AG04450 (cell line): ENCODE results near the gene LOC128125822. TPM values are rescaled to one million over a fixed set of nuclear protein-coding genes. Genes with fewer than 3 reads are reported as not detected.

Experiments
- CTCF ChIA-PET: fragments of 300-600, 350-600 bp; formaldehyde crosslinking; extraction: SDS; loops from one replicate; lab custom pipeline; 2022; ENCODE audit warnings: antibody characterized with exemption, inconsistent platforms; lab: Charles Lee
- POLR2A ChIA-PET: fragments of 350-600 bp; formaldehyde crosslinking; extraction: SDS; loops from one replicate; lab custom pipeline; 2021; ENCODE audit warnings: antibody characterized with exemption, inconsistent platforms; lab: Yijun Ruan, JAX
- DNase-seq: peaks from one replicate; pipeline ENCODE4 v3.0.0-alpha.2; 2011; ENCODE audit warnings: low read depth, low spot score
- H3K27ac ChIP-seq: one replicate; pipeline ENCODE4 v1.5.1; 2012; ENCODE audit warnings: low read depth, low read length, control low read depth
- H3K27me3 ChIP-seq: one replicate; pipeline ENCODE4 v1.6.0; 2012; ENCODE audit warnings: low read length; ENCODE audit not compliant: control insufficient read depth, insufficient read depth
- H3K4me3 ChIP-seq: 2 replicates; pipeline ENCODE4 v1.5.1; 2011; ENCODE audit warnings: mild to moderate bottlenecking, low read depth, low read length, control low read depth
- H3K9me3 ChIP-seq: 2 replicates; pipeline ENCODE4 v1.5.1; 2012; ENCODE audit warnings: low read length; ENCODE audit not compliant: control insufficient read depth, insufficient read depth
- polyA plus RNA-seq: library from polyadenylated mRNA; depleted of rRNA; stranded (reverse); fragments of >200 nt; gene quantifications from 2 replicates; pipeline ENCODE4 v1.2.3, GENCODE V29; 2011; rRNA removed
- small RNA-seq: library from RNA; depleted of rRNA; stranded (forward); fragments of <200 nt; gene quantifications from one replicate; pipeline ENCODE3, GENCODE V24; 2012; ENCODE audit warnings: low read depth; ENCODE audit not compliant: insufficient read length
- TF ChIP-seq, protein P1 (sequence below): IDR thresholded peaks from 2 replicates; pipeline ENCODE4 v1.5.1; 2011; ENCODE audit warnings: low read depth, low read length, control low read depth, inconsistent platforms

Gene LOC128125822

DNA sequence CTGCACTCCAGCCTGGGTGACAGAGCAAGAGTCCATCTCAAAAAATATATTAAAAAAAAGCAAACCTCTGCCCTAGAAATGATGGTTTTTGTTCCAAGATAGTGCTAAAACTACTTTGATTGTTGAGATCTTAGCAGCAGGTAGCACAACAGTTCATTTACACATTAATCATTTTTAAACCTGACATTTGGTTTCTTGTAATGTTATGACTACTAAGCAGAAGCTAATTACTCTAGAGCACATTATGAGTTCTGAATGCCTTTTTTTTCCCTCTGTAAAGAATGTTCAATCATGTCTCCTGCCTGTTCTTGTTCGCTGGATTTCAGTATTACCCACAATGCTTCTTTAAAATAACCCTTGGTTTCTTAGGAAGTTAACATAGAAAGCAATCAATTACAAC is 38.7 kb downstream of the LOC128125822 start:
- H3K9me3 ChIP-seq = no peaks in the 10 kb centered on the region
- no peak overlapping the region for H3K27ac ChIP-seq
- DNase-seq = no peak
- TF ChIP-seq, protein P1, sequence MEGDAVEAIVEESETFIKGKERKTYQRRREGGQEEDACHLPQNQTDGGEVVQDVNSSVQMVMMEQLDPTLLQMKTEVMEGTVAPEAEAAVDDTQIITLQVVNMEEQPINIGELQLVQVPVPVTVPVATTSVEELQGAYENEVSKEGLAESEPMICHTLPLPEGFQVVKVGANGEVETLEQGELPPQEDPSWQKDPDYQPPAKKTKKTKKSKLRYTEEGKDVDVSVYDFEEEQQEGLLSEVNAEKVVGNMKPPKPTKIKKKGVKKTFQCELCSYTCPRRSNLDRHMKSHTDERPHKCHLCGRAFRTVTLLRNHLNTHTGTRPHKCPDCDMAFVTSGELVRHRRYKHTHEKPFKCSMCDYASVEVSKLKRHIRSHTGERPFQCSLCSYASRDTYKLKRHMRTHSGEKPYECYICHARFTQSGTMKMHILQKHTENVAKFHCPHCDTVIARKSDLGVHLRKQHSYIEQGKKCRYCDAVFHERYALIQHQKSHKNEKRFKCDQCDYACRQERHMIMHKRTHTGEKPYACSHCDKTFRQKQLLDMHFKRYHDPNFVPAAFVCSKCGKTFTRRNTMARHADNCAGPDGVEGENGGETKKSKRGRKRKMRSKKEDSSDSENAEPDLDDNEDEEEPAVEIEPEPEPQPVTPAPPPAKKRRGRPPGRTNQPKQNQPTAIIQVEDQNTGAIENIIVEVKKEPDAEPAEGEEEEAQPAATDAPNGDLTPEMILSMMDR = no peak
- H3K4me3 ChIP-seq = no peak overlapping the region
- H3K27me3 ChIP-seq = peaks cover 2% of the 10 kb centered on the region
- CTCF ChIA-PET = interaction anchor here (8.7 kb wide), 1 partner anchor 13 kb away, joined by 64 read pairs; no protein-coding TSS in a partner anchor
- POLR2A ChIA-PET = no interaction called here

DNA sequence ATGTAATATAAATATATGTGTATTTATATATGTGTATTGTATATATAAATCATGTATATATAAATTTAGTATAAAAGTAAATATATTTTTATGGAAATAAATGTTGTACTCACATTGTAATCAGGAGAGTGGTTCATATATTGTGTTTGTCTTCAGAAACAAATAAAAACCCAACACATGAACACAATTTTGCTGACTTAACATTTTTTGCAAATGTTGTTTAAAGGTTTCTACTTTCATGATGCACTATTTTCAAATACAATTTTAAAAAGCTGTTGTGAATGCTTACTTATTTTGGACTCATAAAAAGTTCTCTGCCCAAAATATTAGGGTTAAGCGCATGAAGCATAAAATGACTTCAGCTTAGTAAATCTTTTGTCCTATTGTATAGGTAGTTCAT is 39.3 kb downstream of the LOC128125822 start:
- no peak for DNase-seq
- H3K27me3 ChIP-seq = peaks cover 2% of the 10 kb centered on the region
- no peak overlapping the region for H3K4me3 ChIP-seq
- TF ChIP-seq, protein P1 = no peak
- no peaks in the 10 kb centered on the region for H3K9me3 ChIP-seq
- no peak overlapping the region for H3K27ac ChIP-seq
- ChIA-PET CTCF (interaction anchor here (0.6 to 8.7 kb wide), 2 partner anchors 14 to 38 kb away, joined by 3 to 64 read pairs; no protein-coding TSS in a partner anchor), POLR2A (no interaction called here)

DNA sequence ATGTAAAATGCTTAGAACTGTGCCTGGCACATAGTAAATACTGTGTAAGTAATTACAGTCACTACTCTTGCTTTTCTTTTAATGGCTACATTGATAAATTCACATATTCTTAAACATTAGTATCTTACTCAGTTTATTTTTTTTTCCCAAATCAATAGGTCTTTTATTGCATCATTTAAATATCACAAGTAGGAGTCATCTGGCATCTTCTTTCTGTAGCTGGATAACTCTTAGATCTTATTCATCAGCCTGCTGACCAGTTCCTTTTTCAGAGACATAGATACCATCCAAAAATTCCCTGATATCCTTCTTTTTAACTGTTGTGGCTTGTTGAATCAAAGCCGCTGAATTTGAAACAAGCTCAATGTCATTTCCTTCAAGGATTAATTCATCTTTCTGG is 43.3 kb downstream of the LOC128125822 start:
- H3K9me3 ChIP-seq = no peaks in the 10 kb centered on the region
- ChIA-PET POLR2A (no interaction called here), CTCF (no interaction called here)
- no peak for DNase-seq
- TF ChIP-seq, protein P1 = no peak
- no peak overlapping the region for H3K27ac ChIP-seq
- peaks cover 7% of the 10 kb centered on the region for H3K27me3 ChIP-seq
- H3K4me3 ChIP-seq = no peak overlapping the region

Small RNAs within 50 kb of the gene (small RNA-seq; reads per million reads assigned to genes)
- not detected for gene AL513043.1

Other genes with a start within 250 kb of the LOC128125822 start
- gene PTP4A1, start within 50 bp of the LOC128125822 start, polyA plus RNA-seq = 34.3 and 37.7 TPM in 2 replicates
- gene PHF3, start 63.3 kb downstream of the LOC128125822 start, polyA plus RNA-seq = 16.2 and 26.6 TPM in 2 replicates